GM12801 (cell line): ENCODE measurements around the gene SH3TC1.

Experiments
- TF ChIP-seq, protein P1 (sequence below): IDR thresholded peaks from one replicate; pipeline ENCODE4 v1.5.1; 2011; ENCODE audit warnings: control low read depth; ENCODE audit not compliant: insufficient read length; ENCODE audit errors: extremely low read depth

SH3TC1 gene

DNA sequence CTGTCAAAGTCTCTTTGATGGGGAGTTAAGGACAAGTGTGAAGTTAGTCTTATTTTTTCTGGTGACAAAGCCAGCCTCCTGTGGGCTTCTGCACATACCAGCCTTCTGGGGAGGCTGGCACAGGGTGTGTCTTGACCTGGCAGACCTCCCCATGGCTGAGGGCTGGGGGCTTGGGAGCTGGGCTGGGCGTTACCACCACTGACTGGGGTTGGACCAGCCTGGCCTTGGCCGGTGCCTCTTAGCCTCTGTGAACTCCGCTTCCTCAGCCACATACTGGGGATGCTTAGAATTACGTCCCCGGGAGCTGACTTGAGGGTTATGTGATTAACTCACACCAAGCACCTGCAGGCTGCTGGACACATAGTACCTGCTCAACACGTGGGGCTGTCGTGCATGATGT lies 14.0 kb downstream of the SH3TC1 start:
- TF ChIP-seq, protein P1, sequence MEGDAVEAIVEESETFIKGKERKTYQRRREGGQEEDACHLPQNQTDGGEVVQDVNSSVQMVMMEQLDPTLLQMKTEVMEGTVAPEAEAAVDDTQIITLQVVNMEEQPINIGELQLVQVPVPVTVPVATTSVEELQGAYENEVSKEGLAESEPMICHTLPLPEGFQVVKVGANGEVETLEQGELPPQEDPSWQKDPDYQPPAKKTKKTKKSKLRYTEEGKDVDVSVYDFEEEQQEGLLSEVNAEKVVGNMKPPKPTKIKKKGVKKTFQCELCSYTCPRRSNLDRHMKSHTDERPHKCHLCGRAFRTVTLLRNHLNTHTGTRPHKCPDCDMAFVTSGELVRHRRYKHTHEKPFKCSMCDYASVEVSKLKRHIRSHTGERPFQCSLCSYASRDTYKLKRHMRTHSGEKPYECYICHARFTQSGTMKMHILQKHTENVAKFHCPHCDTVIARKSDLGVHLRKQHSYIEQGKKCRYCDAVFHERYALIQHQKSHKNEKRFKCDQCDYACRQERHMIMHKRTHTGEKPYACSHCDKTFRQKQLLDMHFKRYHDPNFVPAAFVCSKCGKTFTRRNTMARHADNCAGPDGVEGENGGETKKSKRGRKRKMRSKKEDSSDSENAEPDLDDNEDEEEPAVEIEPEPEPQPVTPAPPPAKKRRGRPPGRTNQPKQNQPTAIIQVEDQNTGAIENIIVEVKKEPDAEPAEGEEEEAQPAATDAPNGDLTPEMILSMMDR: no peak

DNA sequence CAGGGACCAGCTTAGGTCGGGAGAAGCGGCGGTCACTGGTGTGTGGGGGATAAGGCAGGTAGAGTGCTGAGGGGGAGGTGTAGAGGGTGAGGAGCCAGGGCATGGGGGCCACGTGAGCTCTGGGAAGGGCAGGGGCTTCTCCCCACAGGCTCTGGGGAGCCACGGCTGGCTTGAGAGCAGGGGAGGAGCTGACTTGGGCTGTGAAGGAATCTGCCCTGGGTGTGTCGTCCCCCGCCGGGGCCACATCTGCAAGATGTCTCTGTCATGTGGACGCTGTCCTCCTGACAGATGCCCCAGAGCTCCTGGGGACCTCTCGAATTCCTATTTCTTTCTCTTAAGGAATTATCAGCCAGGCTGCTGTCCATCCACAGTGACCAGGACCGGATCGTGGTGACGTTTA lies 15.0 kb downstream of the SH3TC1 start:
- TF ChIP-seq, protein P1: no peak

DNA sequence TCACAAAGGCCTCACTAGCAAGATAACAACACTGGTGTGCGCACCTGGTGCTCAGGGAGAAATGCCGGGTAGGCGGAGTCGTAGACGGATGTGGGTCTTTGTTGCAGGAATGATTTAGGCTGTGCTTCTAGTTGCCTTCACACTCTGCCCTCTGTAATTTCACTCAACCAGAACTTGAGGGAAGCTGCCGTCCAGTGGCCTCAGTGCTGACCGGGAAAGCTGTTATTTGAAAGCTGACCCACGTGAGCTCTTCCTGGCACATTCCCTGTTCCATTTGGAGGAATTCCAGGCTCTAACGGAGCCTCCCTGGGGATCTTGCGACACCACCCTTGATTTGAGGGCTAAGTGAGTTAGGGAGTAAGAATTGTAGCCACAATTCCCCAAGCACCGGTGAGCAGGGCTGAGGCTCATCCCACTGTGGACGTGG lies 15.9 kb downstream of the SH3TC1 start:
- TF ChIP-seq, protein P1: no peak

DNA sequence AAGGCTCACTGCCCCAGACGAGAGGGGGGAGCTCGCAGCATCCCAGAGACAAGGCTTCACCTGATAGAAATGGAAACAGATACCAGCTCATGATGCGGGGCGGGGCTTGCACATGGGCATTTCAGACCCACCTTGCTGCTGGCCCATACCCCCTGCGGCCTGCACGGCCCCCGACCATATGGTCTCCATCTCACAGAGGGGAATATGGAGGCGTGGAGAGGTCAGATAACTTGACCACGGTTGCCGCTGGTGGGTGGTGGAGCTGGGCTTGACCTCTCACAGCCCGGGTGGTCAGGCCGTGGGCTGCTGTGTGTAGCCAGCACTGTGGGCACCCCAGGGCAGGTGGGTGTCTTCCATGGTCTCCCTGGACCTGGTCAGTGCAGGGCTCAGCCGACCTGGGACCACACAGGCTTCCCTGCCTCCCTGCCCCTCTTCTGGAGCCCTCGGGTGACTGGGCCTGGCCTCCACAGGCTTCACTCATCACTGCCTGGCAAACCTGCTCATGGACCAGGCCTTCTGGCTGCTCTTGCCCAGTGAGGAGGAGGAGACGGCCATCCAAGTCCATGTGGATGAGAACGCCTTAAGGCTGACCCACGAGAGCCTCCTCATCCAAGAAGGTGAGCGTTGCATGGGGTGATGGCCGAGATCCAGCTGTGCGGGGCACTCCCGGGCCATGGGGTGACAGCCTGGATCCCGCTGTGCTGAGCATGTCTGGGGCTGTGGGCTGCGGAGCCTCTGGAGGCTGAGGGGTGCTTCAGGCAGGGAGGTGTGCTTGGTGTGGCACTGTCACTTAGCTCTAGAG lies 16.8 kb downstream of the SH3TC1 start:
- TF ChIP-seq, protein P1: no peak

DNA sequence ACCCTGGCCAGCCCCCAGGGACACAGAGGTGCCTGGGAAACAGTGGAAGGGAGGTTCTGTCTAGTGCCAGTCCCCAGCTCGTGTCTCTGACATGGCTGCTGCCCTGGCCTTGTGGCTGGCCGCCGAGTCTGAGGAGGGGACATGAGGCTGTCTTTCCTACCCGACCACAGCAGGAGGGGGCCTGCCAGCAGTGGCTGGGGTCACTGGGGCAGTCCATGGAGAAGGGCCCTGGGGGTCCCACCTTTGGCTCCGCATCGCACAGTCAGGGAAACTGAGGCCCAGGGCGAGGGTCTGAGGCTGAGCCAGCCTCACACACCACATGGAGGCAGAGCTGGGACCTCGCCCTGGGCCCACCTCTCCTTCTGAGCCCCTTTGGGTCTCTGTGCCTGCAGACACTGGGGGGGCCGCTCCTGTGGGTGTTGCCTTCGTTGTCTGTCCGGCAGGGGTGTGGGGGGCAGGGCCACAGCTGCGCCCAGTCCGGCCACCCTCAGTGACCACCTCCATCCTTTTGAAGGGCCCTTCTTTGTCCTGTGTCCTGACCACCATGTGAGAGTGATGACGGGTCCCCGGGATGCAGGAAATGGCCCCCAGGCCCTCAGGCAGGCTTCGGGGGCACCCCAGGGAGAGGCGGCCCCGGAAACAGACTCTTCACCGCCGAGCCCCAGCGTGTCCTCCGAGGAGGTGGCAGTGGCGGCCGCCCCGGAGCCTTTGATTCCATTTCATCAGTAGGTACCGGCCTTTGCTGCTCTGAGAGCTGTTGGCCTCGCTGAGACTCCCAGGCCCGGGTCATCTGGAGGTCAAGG lies 17.6 kb downstream of the SH3TC1 start:
- TF ChIP-seq, protein P1: no peak

DNA sequence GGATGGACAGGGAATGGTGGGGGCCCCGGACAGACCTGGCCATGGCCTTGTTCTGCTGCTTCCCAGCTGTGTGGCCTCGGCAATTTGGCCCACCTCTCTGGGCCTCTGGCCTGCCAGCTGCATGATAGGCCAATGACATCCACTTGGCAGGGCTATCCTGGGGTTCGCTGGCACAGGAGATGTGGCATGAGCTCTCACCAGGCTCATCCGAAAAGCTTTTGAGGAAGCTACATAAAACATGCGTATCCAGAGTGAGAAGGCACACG lies 18.1 kb downstream of the SH3TC1 start:
- TF ChIP-seq, protein P1: no peak

DNA sequence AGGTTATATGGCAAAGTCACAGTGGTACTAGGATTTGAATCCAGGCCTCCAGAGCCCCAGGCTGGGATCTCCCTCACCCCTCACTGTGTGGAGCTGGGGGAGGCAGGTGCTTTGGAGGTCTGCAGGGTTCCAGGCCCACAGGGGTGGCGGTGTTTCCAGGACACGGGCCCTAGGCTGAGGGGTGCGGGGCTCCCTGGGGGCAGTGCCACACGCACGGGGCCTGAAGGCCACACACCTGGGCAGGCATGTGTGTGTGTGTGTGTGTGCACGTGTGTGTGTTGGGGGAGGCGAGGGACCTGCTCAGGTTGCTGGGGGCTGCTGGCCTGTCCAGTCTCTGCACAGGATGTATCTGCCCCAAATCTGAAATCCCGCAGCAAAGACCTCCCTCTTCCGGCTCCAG lies 18.8 kb downstream of the SH3TC1 start:
- TF ChIP-seq, protein P1: no peak
